ENCODE data around the gene AHR.
"Not testable (repeated sequence)": the region's sequence is repeated elsewhere in the genome, so short reads cannot be mapped to it uniquely, and the experiment has no call there.

The AHR gene

GRCh38 chr7:17339952-17340351, 41.5 kb downstream of the AHR start:
- DNase-seq (ENCODE audit: low read depth), result no peak

- DNase-seq (ENCODE audit: low read depth), result no peak
These were observed 42.2 kb downstream of the AHR start for GRCh38 chr7:17340655-17341054.

- no peak for DNase-seq (ENCODE audit: low read depth)
These were observed 44.3 kb downstream of the AHR start for GRCh38 chr7:17342756-17343155.

GRCh38 chr7:17347401-17347800, 48.9 kb downstream of the AHR start:
- DNase-seq (ENCODE audit: low read depth), result no peak

GRCh38 chr7:17348932-17349331, 50.5 kb downstream of the AHR start:
- DNase-seq (ENCODE audit: low read depth), result not testable (repeated sequence)

- not testable (repeated sequence) for DNase-seq (ENCODE audit: low read depth)
These were observed 51.9 kb downstream of the AHR start for GRCh38 chr7:17350321-17350720.

- not testable (repeated sequence) for DNase-seq (ENCODE audit: low read depth)
These were observed 55.4 kb downstream of the AHR start for GRCh38 chr7:17353650-17354419.

- no peak for DNase-seq (ENCODE audit: low read depth)
These were observed 56.0 kb downstream of the AHR start for GRCh38 chr7:17354473-17354872.

- DNase-seq (ENCODE audit: low read depth), result no peak
These were observed 56.6 kb downstream of the AHR start for GRCh38 chr7:17355050-17355449.

GRCh38 chr7:17357952-17358351, 59.5 kb downstream of the AHR start:
- DNase-seq (ENCODE audit: low read depth), result no peak

- no peak for DNase-seq (ENCODE audit: low read depth)
These were observed 61.2 kb downstream of the AHR start for GRCh38 chr7:17359610-17360009.

- DNase-seq (ENCODE audit: low read depth), result no peak
These were observed 64.1 kb downstream of the AHR start for GRCh38 chr7:17362439-17363105.

GRCh38 chr7:17364671-17365070, 66.2 kb downstream of the AHR start:
- DNase-seq (ENCODE audit: low read depth), result no peak

GRCh38 chr7:17365775-17366174, 67.3 kb downstream of the AHR start:
- DNase-seq (ENCODE audit: low read depth), result no peak

GRCh38 chr7:17367502-17367901, 69.0 kb downstream of the AHR start:
- DNase-seq (ENCODE audit: low read depth), result no peak

- no peak for DNase-seq (ENCODE audit: low read depth)
These were observed 70.5 kb downstream of the AHR start for GRCh38 chr7:17368856-17369524.

- no peak for DNase-seq (ENCODE audit: low read depth)
These were observed 71.4 kb downstream of the AHR start for GRCh38 chr7:17369691-17370426.

- DNase-seq (ENCODE audit: low read depth), result no peak
These were observed 72.6 kb downstream of the AHR start for GRCh38 chr7:17370901-17371585.

- DNase-seq (ENCODE audit: low read depth), result no peak
These were observed 73.4 kb downstream of the AHR start for GRCh38 chr7:17371671-17372524.

GRCh38 chr7:17374157-17374556, 75.7 kb downstream of the AHR start:
- no peak for DNase-seq (ENCODE audit: low read depth)

GRCh38 chr7:17374654-17375053, 76.2 kb downstream of the AHR start:
- no peak for DNase-seq (ENCODE audit: low read depth)
